ENCODE data around the gene MOSPD3. TPM values are rescaled to one million over a fixed set of nuclear protein-coding genes. Genes with fewer than 3 reads are reported as not detected.

Gene MOSPD3
- total and polyA plus RNA-seq, 2 of the 8 experiments (the other 6 are each of a cell fraction or from before 2014, with no cell fraction given), result 20.7 to 21.4 TPM

DNA sequence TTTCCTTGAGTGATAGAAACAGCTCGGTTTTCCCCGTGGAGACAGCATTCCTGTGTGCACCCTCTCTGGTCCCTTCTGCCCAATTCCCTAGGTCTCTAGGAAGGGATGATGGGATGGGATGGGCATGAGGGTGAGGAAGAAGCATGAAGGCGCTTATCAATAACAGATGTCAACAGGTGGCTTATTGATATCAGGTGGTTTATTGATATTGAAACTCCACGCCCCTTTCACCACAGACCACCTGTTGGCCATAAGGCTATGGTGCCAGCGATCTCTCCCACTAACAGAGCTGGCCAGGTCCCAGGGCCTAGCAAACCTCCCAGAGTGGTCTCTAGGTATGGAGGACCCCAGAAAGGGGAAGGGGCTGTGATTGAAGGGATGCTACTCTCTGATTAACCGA, 7.9 kb downstream of the MOSPD3 start:
- H2BK5ac ChIP-seq (ENCODE audit: low read depth, low read length), result no peak overlapping the region
- no peak overlapping the region for H3K14ac ChIP-seq (ENCODE audit: insufficient read length)
- H3K4me1 ChIP-seq (replicated peaks in 1 of 4; ENCODE audit: control insufficient read depth in 3 of 4, insufficient read depth in 4 of 4, low read length in 3 of 4), result no peaks in the 10 kb centered on the region
- no peak overlapping the region for H2BK20ac ChIP-seq (ENCODE audit: low read length)
- H3K56ac ChIP-seq (replicated peaks; ENCODE audit: insufficient read length, low read depth, low read length), result no peak overlapping the region
- H2AFZ ChIP-seq (ENCODE audit: low read length), result no peak overlapping the region
- POLR2A ChIA-PET (ENCODE audit: partially characterized antibody), result interaction anchor here (1.1 to 2.2 kb wide), 4 partner anchors 8 to 18 kb away, joined by 4 to 9 read pairs (median 6); partner anchors contain the start of genes MOSPD3 and PCOLCE
- H3K27me3 ChIP-seq (replicated peaks in 1 of 4; ENCODE audit: control insufficient read depth in 3 of 4, extremely low read depth in 1 of 4, insufficient read depth in 3 of 4, low read length in 3 of 4), result no peaks in the 10 kb centered on the region; a peak in 1 of 7 replicates
- H3K9ac ChIP-seq (replicated peaks in 1 of 4; ENCODE audit: extremely low read depth in 1 of 4, low read depth in 3 of 4, low read length in 3 of 4), result no peak overlapping the region
- CTCF ChIA-PET (ENCODE audit: partially characterized antibody), result interaction anchor here (1.1 to 3.3 kb wide), 4 partner anchors 8 to 71 kb away, joined by 3 to 20 read pairs (median 8); partner anchors contain the start of gene MOSPD3
- no peak overlapping the region for H4K5ac ChIP-seq (ENCODE audit: insufficient read length, low read depth, low read length)
- H2BK15ac ChIP-seq (ENCODE audit: low read length), result no peak overlapping the region
- H4K20me1 ChIP-seq (replicated peaks in 1 of 2; ENCODE audit: control insufficient read depth in 1 of 2, insufficient read depth in 2 of 2, low read length in 2 of 2), result no peaks in the 10 kb centered on the region
- H4K91ac ChIP-seq (replicated peaks; ENCODE audit: insufficient read length, low read length), result no peak overlapping the region
- no peaks in the 10 kb centered on the region for H3K23me2 ChIP-seq (ENCODE audit: low read depth, low read length)
- H3K36me3 ChIP-seq (ENCODE audit: control insufficient read depth in 2 of 4, insufficient read depth in 4 of 4, low read length in 3 of 4), result no peaks in the 10 kb centered on the region
- H3K18ac ChIP-seq (ENCODE audit: extremely low read depth, low read length), result no peak overlapping the region
- H3K79me1 ChIP-seq (ENCODE audit: low read depth, low read length), result no peaks in the 10 kb centered on the region
- no peak overlapping the region for H2BK12ac ChIP-seq (ENCODE audit: low read depth, low read length)
- H3K4ac ChIP-seq (replicated peaks; ENCODE audit: insufficient read length, low read depth, low read length), result no peak overlapping the region
- no peaks in the 10 kb centered on the region for H3K9me3 ChIP-seq (ENCODE audit: insufficient read depth in 2 of 2, low read depth in 1 of 2, low read length in 1 of 2)
- WGBS, 2 experiments (ENCODE audit: extremely low coverage in 1 of 2, insufficient coverage in 1 of 2, insufficient read length in 1 of 2, insufficient replicate concordance in 2 of 2, low coverage in 1 of 2, low lambda C conversion rate in 2 of 2, missing lambda C conversion rate in 1 of 2), result 85% methylated on average over 6 of the region's 6 CpGs; no CpG with 5 or more reads in 1 of the 2 experiments
- no peak for FAIRE-seq
- no peak overlapping the region for H3K4me3 ChIP-seq (ENCODE audit: extremely low read depth in 1 of 4, insufficient read depth in 2 of 4, low read depth in 3 of 4, low read length in 4 of 4)
- no peak overlapping the region for H2BK120ac ChIP-seq (replicated peaks; ENCODE audit: low read depth, low read length)
- no peak overlapping the region for H3K4me2 ChIP-seq (ENCODE audit: insufficient read depth in 1 of 2, low read depth in 2 of 2, low read length in 2 of 2)
- no peaks in the 10 kb centered on the region for H3K79me2 ChIP-seq (ENCODE audit: control insufficient read depth in 1 of 2, insufficient read depth in 2 of 2, low read length in 2 of 2)
- no peak for DNase-seq (ENCODE audit: low read depth in 1 of 2, low spot score in 2 of 2)
- no peak overlapping the region for H3K27ac ChIP-seq (ENCODE audit: low read depth, low read length)
- H2AK5ac ChIP-seq (ENCODE audit: low read depth, low read length), result no peak overlapping the region
- H4K8ac ChIP-seq (ENCODE audit: extremely low read depth, insufficient read depth, low read length), result no peak overlapping the region
- no peak overlapping the region for H3K23ac ChIP-seq (ENCODE audit: insufficient read length)
- no peak for TF ChIP-seq RBBP5 (IDR thresholded peaks at IDR 0.05; ENCODE audit: borderline replicate concordance, low read depth, low read length)
- TF ChIP-seq JUN (IDR thresholded peaks at IDR 0.05; ENCODE audit: low read depth, low read length), result no peak
- no peak for TF ChIP-seq TAF7 (optimal IDR thresholded peaks at IDR 0.05; ENCODE audit: borderline replicate concordance, low read depth, low read length)
- TF ChIP-seq SUZ12 (IDR thresholded peaks at IDR 0.05; ENCODE audit: low read length), result no peak
- TF ChIP-seq HDAC2 (IDR thresholded peaks at IDR 0.05; ENCODE audit: borderline replicate concordance in 1 of 2, low read depth in 2 of 2, low read length in 2 of 2), result no peak
- no peak for TF ChIP-seq SIRT6 (IDR thresholded peaks at IDR 0.05; ENCODE audit: low read length)
- TF ChIP-seq CBX8 (IDR thresholded peaks at IDR 0.05; ENCODE audit: borderline replicate concordance, low read depth, low read length), result no peak
- TF ChIP-seq RFX5 (IDR thresholded peaks at IDR 0.05; ENCODE audit: borderline replicate concordance, low read depth, low read length), result no peak
- no peak for TF ChIP-seq CEBPB (IDR thresholded peaks at IDR 0.05; ENCODE audit: low read depth, low read length)
- no peak for TF ChIP-seq NANOG (IDR thresholded peaks at IDR 0.05; ENCODE audit: insufficient read depth, low read depth, low read length, poor library complexity, severe bottlenecking)
- no peak for TF ChIP-seq SAP30 (IDR thresholded peaks at IDR 0.05; ENCODE audit: insufficient read depth, insufficient replicate concordance, low read length)
- no peak for TF ChIP-seq TBP (IDR thresholded peaks at IDR 0.05; ENCODE audit: low read depth, low read length)
- no peak for TF ChIP-seq GABPA (IDR thresholded peaks at IDR 0.05; ENCODE audit: borderline replicate concordance, insufficient read depth, low read length)
